Forelimb muscle (tissue), 1 donor: Measurements from ENCODE around the gene CEL. TPM values are rescaled to one million over a fixed set of nuclear protein-coding genes. Genes with fewer than 3 reads are reported as not detected.
"Not testable (repeated sequence)": the region's sequence is repeated elsewhere in the genome, so short reads cannot be mapped to it uniquely, and the experiment has no call there.

ENCODE experiments used
- DNase-seq: peaks from one replicate; pipeline ENCODE4 v3.0.0-alpha.2; 2013; ENCODE audit warnings: low read depth
- polyA plus RNA-seq: library from polyadenylated mRNA; unstranded; fragments of 120-200 nt; gene quantifications from one replicate; pipeline ENCODE4 v1.2.1, GENCODE V29; 2013; ENCODE audit not compliant: insufficient read length

The CEL gene
- polyA plus RNA-seq, 1 donor: 1.8 TPM

DNA sequence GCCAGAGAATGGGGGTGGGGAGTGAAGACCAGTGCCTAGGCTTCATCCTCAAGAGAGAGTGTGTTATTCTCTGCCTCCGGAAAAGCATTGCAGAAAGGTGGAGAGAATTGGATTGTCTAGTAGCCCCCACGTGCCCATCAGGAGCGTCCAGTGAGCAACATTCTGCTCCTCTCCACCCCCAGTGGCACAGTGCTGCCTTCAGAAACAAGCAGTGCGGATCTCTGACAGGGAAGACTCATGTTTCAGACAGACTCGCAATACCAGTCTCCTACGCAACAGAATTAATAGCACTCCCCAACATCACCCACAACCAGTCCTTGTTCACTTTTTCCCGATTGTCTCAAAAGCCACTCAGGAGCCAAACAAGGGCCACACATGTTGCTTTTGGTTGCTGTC, 14.9 kb upstream of the CEL start:
- DNase-seq: no peak

DNA sequence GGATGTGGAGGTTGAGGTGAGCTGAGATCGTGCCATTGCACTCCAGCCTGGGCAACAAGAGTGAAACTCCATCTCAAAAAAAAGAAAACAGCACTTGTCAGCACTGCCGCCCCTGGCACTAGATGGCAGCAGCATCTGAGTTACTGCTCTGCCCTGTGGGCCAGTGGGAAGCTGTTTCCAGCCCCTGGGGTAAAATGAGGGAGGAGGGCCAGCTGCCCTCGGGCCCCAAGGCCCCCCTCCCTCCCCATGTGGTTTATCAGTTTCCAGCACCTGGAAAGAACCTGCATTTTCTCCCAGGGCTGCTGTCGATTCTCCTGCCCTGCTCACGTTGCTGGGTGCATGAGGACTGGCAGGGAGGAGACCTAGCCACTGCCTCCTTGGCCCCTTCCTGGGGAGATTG, 13.2 kb upstream of the CEL start:
- no peak for DNase-seq

DNA sequence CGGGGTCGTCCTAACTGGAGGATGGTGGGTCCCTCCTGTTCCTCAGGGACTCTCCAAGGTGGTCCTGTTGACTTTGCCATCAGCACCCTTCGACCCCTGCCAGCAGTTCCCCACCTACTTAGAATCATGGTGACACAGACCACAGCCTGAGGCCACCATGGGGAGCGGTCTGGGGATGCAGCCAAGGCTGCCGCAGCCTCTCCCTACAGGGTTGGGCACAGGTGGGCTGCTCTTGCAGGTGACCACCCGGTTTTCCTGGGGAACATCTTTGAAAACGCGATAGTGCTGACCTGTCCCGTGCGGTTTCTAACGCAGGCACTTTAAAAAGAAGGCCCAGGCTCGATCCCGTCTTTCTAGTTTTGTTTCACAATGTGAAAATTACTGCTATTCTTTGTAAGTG, 12.7 kb upstream of the CEL start:
- DNase-seq: no peak

GRCh38 chr9:133050142-133050541, 11.6 kb upstream of the CEL start:
- peak; percentile 29 for DNase-seq

DNA sequence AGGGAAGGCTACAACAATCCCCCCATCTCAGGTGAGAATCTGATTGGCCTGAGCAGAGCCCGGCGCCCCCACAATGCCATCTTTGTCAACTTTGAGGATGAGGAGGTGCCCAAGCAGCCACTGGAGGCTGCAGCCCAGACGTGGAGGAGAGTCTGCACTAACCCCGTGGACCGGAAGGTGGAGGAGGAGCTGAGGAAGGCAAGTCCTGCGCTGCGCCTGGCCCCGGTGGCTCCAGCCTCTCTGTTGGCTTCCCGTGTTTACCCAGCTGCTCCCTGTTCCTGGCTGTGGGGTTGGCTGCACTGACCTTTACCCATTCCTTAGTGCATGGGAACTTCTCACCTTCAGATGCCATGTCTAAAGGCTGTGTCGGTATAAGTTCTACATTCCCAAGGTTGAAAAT, 11.0 kb upstream of the CEL start:
- DNase-seq: no peak

- no peak for DNase-seq
Observed at GRCh38 chr9:133051281-133051900, 10.4 kb upstream of the CEL start.

- no peak for DNase-seq
Observed at GRCh38 chr9:133051966-133052539, 9.7 kb upstream of the CEL start.

GRCh38 chr9:133054194-133054890, 7.4 kb upstream of the CEL start:
- DNase-seq: no peak

DNA sequence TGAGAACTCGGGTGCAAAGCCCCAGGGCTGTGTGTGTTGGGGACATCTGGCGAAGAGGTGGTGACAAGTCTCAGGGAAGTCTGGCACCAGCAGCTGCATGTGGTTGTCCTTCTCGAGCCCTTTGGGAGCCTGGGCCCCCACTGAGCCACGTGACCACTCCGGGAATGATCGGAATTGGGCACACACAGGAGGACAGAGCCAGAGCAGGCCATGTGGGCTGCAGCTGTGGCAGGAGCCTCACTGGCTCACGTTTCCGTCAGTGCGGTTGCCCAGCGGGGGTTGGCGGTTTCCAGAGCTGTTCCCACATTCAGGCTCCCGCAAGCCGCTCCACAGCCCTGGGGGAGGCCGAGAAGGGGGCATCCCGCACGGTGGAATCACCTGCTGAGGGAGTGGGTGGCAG, 6.8 kb upstream of the CEL start:
- no peak for DNase-seq

GRCh38 chr9:133055788-133056420, 5.9 kb upstream of the CEL start:
- no peak for DNase-seq

DNA sequence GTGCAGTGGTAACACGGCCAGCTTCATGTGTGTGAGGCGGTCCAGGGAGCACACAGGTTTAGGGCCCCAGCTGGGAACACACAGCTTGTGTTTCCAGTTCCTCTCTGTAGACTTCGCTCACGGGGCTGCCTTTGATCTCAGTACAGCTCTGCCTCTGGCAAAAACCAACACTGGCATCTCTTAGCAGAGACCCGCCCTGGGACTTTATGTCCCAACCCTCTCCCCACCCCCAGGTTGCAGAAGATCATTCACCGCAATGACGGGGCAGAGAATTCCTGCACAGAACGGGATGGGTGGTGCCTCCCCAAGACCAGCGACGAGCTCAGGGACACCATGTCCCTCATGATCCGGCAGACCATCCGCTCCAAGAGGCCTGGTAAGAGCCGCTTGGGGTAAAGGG, 5.2 kb upstream of the CEL start:
- DNase-seq: no peak

- DNase-seq: no peak
Observed at GRCh38 chr9:133057006-133057405, 4.8 kb upstream of the CEL start.

- no peak for DNase-seq
Observed at GRCh38 chr9:133057553-133057952, 4.2 kb upstream of the CEL start.

GRCh38 chr9:133058071-133058470, 3.7 kb upstream of the CEL start:
- DNase-seq: no peak

- no peak for DNase-seq
Observed at GRCh38 chr9:133058550-133059320, 3.0 kb upstream of the CEL start.

DNA sequence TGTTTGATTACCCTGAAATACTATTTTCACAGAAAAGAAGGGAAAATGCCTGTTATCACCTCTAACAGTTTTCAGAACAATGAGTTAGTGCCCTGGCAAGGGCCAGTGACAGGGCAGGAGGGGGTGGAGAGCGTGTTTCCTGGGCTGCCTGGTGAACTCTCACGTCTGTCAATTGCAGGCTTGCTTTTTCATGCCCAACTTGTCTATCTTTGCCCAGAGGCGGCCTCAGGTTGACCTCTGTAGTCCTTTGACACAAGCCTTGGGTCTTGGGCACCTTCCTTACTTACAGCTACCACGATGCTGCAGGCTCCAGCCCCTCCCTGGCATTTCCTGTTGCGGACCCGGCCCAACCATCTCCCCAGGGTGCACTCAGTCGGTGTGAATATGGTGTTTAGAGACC, 2.2 kb upstream of the CEL start:
- no peak for DNase-seq

GRCh38 chr9:133060417-133060841, 1.4 kb upstream of the CEL start:
- no peak for DNase-seq

DNA sequence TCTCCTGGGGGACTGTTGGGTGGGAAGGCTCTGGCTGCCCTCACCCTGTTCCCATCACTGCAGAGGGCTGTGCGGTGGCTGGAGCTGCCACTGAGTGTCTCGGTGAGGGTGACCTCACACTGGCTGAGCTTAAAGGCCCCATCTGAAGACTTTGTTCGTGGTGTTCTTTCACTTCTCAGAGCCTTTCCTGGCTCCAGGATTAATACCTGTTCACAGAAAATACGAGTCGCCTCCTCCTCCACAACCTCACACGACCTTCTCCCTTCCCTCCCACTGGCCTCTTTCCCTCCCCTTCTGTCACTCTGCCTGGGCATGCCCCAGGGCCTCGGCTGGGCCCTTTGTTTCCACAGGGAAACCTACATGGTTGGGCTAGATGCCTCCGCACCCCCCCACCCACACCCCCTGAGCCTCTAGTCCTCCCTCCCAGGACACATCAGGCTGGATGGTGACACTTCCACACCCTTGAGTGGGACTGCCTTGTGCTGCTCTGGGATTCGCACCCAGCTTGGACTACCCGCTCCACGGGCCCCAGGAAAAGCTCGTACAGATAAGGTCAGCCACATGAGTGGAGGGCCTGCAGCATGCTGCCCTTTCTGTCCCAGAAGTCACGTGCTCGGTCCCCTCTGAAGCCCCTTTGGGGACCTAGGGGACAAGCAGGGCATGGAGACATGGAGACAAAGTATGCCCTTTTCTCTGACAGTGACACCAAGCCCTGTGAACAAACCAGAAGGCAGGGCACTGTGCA, 590 bp upstream of the CEL start:
- DNase-seq: not testable (repeated sequence)

DNA sequence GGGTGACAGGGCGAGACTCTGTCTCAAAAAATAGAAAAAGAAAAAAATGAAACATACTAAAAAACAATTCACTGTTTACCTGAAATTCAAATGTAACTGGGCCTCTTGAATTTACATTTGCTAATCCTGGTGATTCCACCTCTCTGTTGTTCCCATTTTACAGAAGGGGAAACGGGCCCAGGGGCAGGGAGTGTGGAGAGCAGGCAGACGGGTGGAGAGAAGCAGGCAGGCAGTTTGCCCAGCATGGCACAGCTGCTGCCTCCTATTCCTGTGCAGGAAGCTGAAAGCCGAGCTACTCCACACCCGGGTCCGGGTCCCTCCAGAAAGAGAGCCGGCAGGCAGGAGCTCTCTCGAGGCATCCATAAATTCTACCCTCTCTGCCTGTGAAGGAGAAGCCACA, 788 bp downstream of the CEL start:
- not testable (repeated sequence) for DNase-seq

- no peak for DNase-seq
Observed at GRCh38 chr9:133063159-133063499, 1.3 kb downstream of the CEL start.

GRCh38 chr9:133063500-133064231, 1.9 kb downstream of the CEL start:
- DNase-seq: no peak
